T-helper 2 cell treated with Interferon-gamma antibody and Interleukin-4, amounts not matched to agents 5 μg/mL and 100 μg/mL, for 36 hours (primary cell): ENCODE results near the gene KCNJ16.
"Not testable (repeated sequence)": the region's sequence is repeated elsewhere in the genome, so short reads cannot be mapped to it uniquely, and the experiment has no call there.

Experiments used
- DNase-seq: peaks from one replicate; pipeline ENCODE4 v3.0.0; 2021; ENCODE audit warnings: low spot score
- H3K27ac Mint-ChIP-seq: one replicate; pipeline ENCODE4 v1.8.0; 2021; ENCODE audit warnings: mild to moderate bottlenecking, mixed read lengths
- H3K27me3 Mint-ChIP-seq: one replicate; pipeline ENCODE4 v1.8.0; 2021; ENCODE audit warnings: low read depth, mixed read lengths
- H3K36me3 Mint-ChIP-seq: one replicate; pipeline ENCODE4 v1.8.0; 2021; ENCODE audit warnings: low read depth, mixed read lengths
- H3K4me1 Mint-ChIP-seq: one replicate; pipeline ENCODE4 v1.8.0; 2021; ENCODE audit warnings: low read depth, mixed read lengths
- H3K4me3 Mint-ChIP-seq: one replicate; pipeline ENCODE4 v1.8.0; 2022; ENCODE audit warnings: mild to moderate bottlenecking, moderate library complexity, mixed read lengths
- H3K9me3 Mint-ChIP-seq: one replicate; pipeline ENCODE4 v1.8.0; 2021; ENCODE audit warnings: mixed read lengths

The KCNJ16 gene

GRCh38 chr17:70074956-70075355 lies at the start of gene KCNJ16:
Gene KCNJ16 (plus strand): TSS chr17:70075225. CDS start chr17:70132088, 56,863 bp downstream.
- Mint-ChIP-seq H3K27me3 (peaks cover 10% of the 10 kb centered on the region), H3K9me3 (no peaks in the 10 kb centered on the region), H3K4me1 (no peaks in the 10 kb centered on the region), H3K27ac (no peak within 1 kb of the TSS), H3K36me3 (no peaks in the 10 kb centered on the region), H3K4me3 (no peak within 1 kb of the TSS)
- no peak for DNase-seq

DNA sequence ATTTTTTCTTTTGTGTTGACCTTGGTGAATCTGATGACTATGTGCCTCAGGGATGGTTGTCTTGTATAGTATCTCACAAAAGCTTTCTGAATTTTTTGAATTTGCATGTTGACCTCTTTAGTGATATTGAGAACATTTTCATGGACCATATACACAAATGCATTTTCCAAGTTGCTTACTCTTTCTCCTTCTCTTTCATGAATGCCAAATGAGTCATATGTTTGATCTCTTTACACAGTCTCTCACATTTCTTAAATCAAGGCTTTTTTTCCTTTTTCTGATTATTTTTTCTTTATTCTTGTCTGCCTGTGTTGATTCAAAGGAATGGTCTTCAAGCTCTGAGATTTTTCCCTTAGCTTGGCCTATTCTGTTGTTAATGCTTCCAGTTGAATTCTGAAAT lies 46.6 kb upstream of the KCNJ16 start:
- H3K36me3 Mint-ChIP-seq, result no peaks in the 10 kb centered on the region
- DNase-seq, result no peak
- H3K27me3 Mint-ChIP-seq, result peaks cover 2% of the 10 kb centered on the region
- peaks cover 8% of the 10 kb centered on the region for H3K9me3 Mint-ChIP-seq
- H3K4me3 Mint-ChIP-seq, result no peak overlapping the region
- H3K4me1 Mint-ChIP-seq, result no peaks in the 10 kb centered on the region
- H3K27ac Mint-ChIP-seq, result no peak overlapping the region

GRCh38 chr17:70028978-70029767 lies 45.9 kb upstream of the KCNJ16 start:
- Mint-ChIP-seq H3K27me3 (peaks cover 2% of the 10 kb centered on the region), H3K4me1 (no peaks in the 10 kb centered on the region), H3K9me3 (peaks cover 8% of the 10 kb centered on the region), H3K36me3 (no peaks in the 10 kb centered on the region), H3K27ac (no peak overlapping the region), H3K4me3 (no peak overlapping the region)
- DNase-seq, result no peak

DNA sequence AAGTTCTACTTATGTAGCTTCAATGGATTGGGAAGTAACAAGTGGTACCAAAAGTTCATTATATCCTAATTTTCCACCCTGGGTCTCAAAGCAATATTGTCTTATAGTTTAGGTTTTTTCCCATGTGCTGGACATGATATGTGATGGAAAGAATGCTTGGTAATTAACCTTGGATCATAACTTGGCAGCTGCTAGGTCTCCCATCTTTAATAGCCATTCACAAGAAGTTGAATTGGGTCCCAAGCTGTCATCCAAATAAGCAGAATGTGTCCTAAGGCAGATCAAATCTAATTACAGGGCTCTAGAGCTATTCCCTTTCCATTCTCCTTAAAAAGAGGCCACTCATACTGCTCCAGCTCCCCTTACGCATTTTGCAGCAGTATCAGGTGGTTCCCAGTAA lies 44.7 kb upstream of the KCNJ16 start:
- Mint-ChIP-seq H3K36me3 (no peaks in the 10 kb centered on the region), H3K27me3 (peaks cover 2% of the 10 kb centered on the region), H3K27ac (no peak overlapping the region), H3K4me3 (no peak overlapping the region), H3K9me3 (peaks cover 8% of the 10 kb centered on the region), H3K4me1 (no peaks in the 10 kb centered on the region)
- no peak for DNase-seq

GRCh38 chr17:70031341-70031740 lies 43.7 kb upstream of the KCNJ16 start:
- Mint-ChIP-seq H3K4me1 (no peaks in the 10 kb centered on the region), H3K27ac (no peak overlapping the region), H3K36me3 (no peaks in the 10 kb centered on the region), H3K9me3 (peaks cover 8% of the 10 kb centered on the region), H3K27me3 (no peaks in the 10 kb centered on the region), H3K4me3 (no peak overlapping the region)
- DNase-seq, result no peak

DNA sequence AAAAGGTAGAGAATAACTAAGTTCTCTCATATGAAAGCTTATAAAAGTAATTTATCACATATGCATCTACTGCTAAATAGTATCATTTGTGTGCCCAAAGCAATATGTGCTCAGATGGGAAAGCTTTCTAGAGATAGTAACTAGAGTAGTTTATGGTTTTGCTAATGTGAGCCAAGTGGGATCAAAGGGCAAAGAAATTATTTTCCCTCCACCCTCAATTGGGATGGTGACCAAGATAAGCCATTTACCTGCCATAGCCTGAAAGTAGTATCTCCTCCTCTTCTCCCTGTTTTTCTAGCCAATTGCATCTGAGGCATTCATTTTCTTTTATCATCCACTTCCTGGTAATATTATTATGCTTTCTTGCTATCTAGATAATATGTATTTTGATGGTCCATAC lies 41.9 kb upstream of the KCNJ16 start:
- Mint-ChIP-seq H3K4me1 (no peaks in the 10 kb centered on the region), H3K27me3 (no peaks in the 10 kb centered on the region), H3K9me3 (no peaks in the 10 kb centered on the region)

DNA sequence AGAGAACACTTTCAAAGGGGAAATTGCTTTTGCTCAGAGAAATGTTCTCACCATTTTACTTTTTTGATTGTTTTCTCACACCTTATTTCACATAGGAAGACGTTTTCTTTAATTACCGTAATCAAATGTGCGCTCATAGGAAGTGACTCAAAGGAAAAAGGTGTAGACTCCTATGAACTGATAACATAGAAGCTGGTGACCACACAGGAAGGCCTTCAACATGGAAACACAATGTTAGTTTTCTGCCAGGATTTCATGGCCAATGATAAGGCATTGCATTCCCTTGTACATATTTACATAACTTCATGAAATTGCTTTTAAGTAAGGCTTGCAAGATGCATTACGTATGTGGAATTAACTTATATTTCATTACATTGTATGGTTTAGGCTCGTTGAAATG lies 40.9 kb upstream of the KCNJ16 start:
- no peak overlapping the region for H3K4me3 Mint-ChIP-seq
- no peak for DNase-seq
- no peaks in the 10 kb centered on the region for H3K27me3 Mint-ChIP-seq
- H3K27ac Mint-ChIP-seq, result no peak overlapping the region
- H3K4me1 Mint-ChIP-seq, result no peaks in the 10 kb centered on the region
- no peaks in the 10 kb centered on the region for H3K9me3 Mint-ChIP-seq
- no peaks in the 10 kb centered on the region for H3K36me3 Mint-ChIP-seq

More for the DNA sequence above, 41.9 kb upstream of the KCNJ16 start:
- Mint-ChIP-seq H3K27ac (no peak overlapping the region), H3K36me3 (no peaks in the 10 kb centered on the region), H3K4me3 (no peak overlapping the region)
- DNase-seq, result no peak

DNA sequence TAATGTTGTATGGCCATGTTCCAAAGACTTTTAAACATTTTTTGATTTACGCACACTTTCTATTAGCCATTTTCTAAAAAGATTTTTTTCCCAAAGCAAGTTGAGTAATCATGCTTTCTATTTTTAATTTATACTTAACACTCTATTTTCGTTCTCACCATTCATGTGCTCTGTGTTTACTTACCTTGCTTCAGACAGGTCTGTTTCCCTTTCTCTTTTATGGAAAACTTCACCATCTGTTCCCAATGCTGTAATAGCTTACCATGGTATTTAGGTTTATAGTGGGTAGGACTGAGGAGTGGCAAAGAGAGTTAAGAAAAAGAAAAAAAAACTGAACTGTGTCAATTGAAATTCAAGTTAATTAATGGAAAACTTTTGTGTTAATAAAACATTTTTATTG lies 37.5 kb upstream of the KCNJ16 start:
- H3K27me3 Mint-ChIP-seq, result no peaks in the 10 kb centered on the region
- no peak overlapping the region for H3K27ac Mint-ChIP-seq
- H3K9me3 Mint-ChIP-seq, result no peaks in the 10 kb centered on the region
- DNase-seq, result no peak
- H3K36me3 Mint-ChIP-seq, result no peaks in the 10 kb centered on the region
- no peak overlapping the region for H3K4me3 Mint-ChIP-seq
- H3K4me1 Mint-ChIP-seq, result no peaks in the 10 kb centered on the region

DNA sequence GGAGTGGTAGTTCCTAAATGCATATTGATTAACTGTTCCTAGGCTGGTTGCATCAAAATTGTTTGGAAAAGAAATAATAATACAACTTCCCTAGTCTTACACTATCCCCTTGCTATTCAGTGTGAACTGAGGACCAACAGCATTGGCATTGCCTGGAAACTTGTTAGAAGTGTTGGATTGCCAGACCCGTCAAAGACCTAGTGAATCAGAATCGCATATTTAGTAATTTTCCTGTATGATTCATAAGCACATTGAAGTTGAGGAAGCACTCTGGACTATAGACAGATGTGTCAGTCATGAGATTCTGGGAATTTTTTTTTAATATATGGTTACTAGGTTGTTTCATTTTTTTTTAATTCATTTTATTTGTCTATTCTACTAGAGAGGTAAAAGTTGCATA lies 34.7 kb upstream of the KCNJ16 start:
- no peaks in the 10 kb centered on the region for H3K4me1 Mint-ChIP-seq
- no peak overlapping the region for H3K4me3 Mint-ChIP-seq
- no peaks in the 10 kb centered on the region for H3K9me3 Mint-ChIP-seq
- H3K27me3 Mint-ChIP-seq, result no peaks in the 10 kb centered on the region
- no peaks in the 10 kb centered on the region for H3K36me3 Mint-ChIP-seq
- H3K27ac Mint-ChIP-seq, result no peak overlapping the region
- no peak for DNase-seq

DNA sequence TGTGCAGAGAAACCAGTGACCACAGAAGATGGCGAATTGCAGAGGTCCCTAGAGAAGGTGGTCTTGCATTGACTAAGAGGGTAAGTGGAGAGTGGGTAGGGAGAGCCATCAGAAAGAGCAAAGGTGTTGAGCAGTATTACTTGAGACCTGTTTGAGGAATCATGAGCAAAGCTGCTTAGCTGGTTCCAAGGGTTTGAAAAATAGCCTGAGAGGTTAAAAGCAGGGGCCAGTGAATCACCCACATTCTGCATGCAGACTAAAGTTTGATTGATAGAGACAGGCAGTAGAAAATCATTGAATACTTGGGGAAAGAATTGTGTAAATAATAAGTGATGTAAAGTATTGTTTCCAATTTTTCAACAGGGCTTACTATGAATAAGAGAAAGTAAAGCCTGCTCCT lies 34.0 kb upstream of the KCNJ16 start:
- Mint-ChIP-seq H3K4me1 (no peaks in the 10 kb centered on the region), H3K36me3 (no peaks in the 10 kb centered on the region), H3K27me3 (no peaks in the 10 kb centered on the region), H3K4me3 (no peak overlapping the region), H3K27ac (no peak overlapping the region), H3K9me3 (no peaks in the 10 kb centered on the region)
- DNase-seq, result no peak

- Mint-ChIP-seq H3K4me1 (no peaks in the 10 kb centered on the region), H3K27ac (no peak overlapping the region), H3K36me3 (no peaks in the 10 kb centered on the region), H3K27me3 (no peaks in the 10 kb centered on the region), H3K9me3 (no peaks in the 10 kb centered on the region), H3K4me3 (no peak overlapping the region)
- DNase-seq, result no peak
Observed at GRCh38 chr17:70041540-70041939, 33.5 kb upstream of the KCNJ16 start.

GRCh38 chr17:70045780-70046179 lies 29.2 kb upstream of the KCNJ16 start:
- not testable (repeated sequence) for H3K4me3 Mint-ChIP-seq, DNase-seq, H3K27ac Mint-ChIP-seq, H3K27me3 Mint-ChIP-seq, H3K4me1 Mint-ChIP-seq, H3K36me3 Mint-ChIP-seq, H3K9me3 Mint-ChIP-seq

- no peak for DNase-seq
- Mint-ChIP-seq H3K36me3 (no peaks in the 10 kb centered on the region), H3K4me1 (no peaks in the 10 kb centered on the region), H3K4me3 (no peak overlapping the region), H3K27ac (no peak overlapping the region), H3K27me3 (no peaks in the 10 kb centered on the region), H3K9me3 (no peaks in the 10 kb centered on the region)
Observed at GRCh38 chr17:70047619-70048419, 27.2 kb upstream of the KCNJ16 start.

- no peaks in the 10 kb centered on the region for H3K27me3 Mint-ChIP-seq
- H3K4me3 Mint-ChIP-seq, result no peak overlapping the region
- H3K36me3 Mint-ChIP-seq, result no peaks in the 10 kb centered on the region
- no peak for DNase-seq
- H3K9me3 Mint-ChIP-seq, result no peaks in the 10 kb centered on the region
- H3K4me1 Mint-ChIP-seq, result peaks cover 6% of the 10 kb centered on the region
- H3K27ac Mint-ChIP-seq, result no peak overlapping the region
Observed at GRCh38 chr17:70049801-70050591, 25.0 kb upstream of the KCNJ16 start.
